Raji (cell line): ENCODE results near the gene GOLM1.

Source experiments
- POLR2A ChIP-seq: IDR thresholded peaks from 2 replicates; pipeline ENCODE4 v1.6.1; 2011; ENCODE audit warnings: low read depth, low read length, control low read depth; ENCODE audit not compliant: insufficient read depth

The GOLM1 gene

GRCh38 chr9:86062845-86063693 is 36.3 kb downstream of the GOLM1 start:
- TF ChIP-seq POLR2A = no peak

- no peak for TF ChIP-seq POLR2A
Measured at GRCh38 chr9:86061972-86062739, 37.2 kb downstream of the GOLM1 start.

GRCh38 chr9:86057491-86057890 is 41.9 kb downstream of the GOLM1 start:
- no peak for TF ChIP-seq POLR2A

- TF ChIP-seq POLR2A = no peak
Measured at GRCh38 chr9:86054695-86055094, 44.7 kb downstream of the GOLM1 start.

- no peak for TF ChIP-seq POLR2A
Measured at GRCh38 chr9:86052556-86053468, 46.5 kb downstream of the GOLM1 start.

GRCh38 chr9:86047361-86047760 is 52.0 kb downstream of the GOLM1 start:
- no peak for TF ChIP-seq POLR2A

GRCh38 chr9:86046930-86047341 is 52.4 kb downstream of the GOLM1 start:
- TF ChIP-seq POLR2A = no peak

GRCh38 chr9:86046071-86046636 is 53.2 kb downstream of the GOLM1 start:
- no peak for TF ChIP-seq POLR2A

GRCh38 chr9:86045654-86046053 is 53.7 kb downstream of the GOLM1 start:
- no peak for TF ChIP-seq POLR2A

GRCh38 chr9:86043999-86044398 is 55.4 kb downstream of the GOLM1 start:
- no peak for TF ChIP-seq POLR2A

- TF ChIP-seq POLR2A = no peak
Measured at GRCh38 chr9:86043586-86043985, 55.8 kb downstream of the GOLM1 start.

- TF ChIP-seq POLR2A = no peak
Measured at GRCh38 chr9:86042199-86042978, 57.0 kb downstream of the GOLM1 start.

- TF ChIP-seq POLR2A = no peak
Measured at GRCh38 chr9:86041311-86041741, 58.0 kb downstream of the GOLM1 start.

GRCh38 chr9:86040861-86041155 is 58.5 kb downstream of the GOLM1 start:
- no peak for TF ChIP-seq POLR2A
